ENCODE results near the gene C13orf46. TPM values are rescaled to one million over a fixed set of nuclear protein-coding genes. Genes with fewer than 3 reads are reported as not detected.
"Not testable (repeated sequence)": the region's sequence is repeated elsewhere in the genome, so short reads cannot be mapped to it uniquely, and the experiment has no call there.

The C13orf46 gene
- total RNA-seq, 2 experiments from 2014 or later, result 0.21 TPM; not detected in 1

GRCh38 chr13:113913408-113913807 is 60.5 kb downstream of the C13orf46 start:
- CTCF ChIA-PET (ENCODE audit: unreplicated experiment), result not testable (repeated sequence)

GRCh38 chr13:113912596-113912995 is 61.3 kb downstream of the C13orf46 start:
- H3K36me3 ChIP-seq (ENCODE audit: insufficient read depth, low read length), result no peaks in the 10 kb centered on the region

More at GRCh38 chr13:113913408-113913807, 60.5 kb downstream of the C13orf46 start:
- BruUV-seq (replicated peaks); POLR2A ChIA-PET; H3K9me2 ChIP-seq (ENCODE audit: insufficient read depth, low read length); H3K4me2 ChIP-seq (ENCODE audit: low read length); H3K79me2 ChIP-seq (ENCODE audit: insufficient read depth, low read depth, low read length); intact Hi-C loops (cut with micrococcal nuclease; ENCODE audit: unreplicated experiment); H2AFZ ChIP-seq (ENCODE audit: low read length); H4K20me1 ChIP-seq (ENCODE audit: insufficient read depth, low read length); H3K27ac ChIP-seq (ENCODE audit: low read depth, low read length, poor library complexity, severe bottlenecking); H3K4me3 ChIP-seq (ENCODE audit: low read depth, low read length, poor library complexity, severe bottlenecking); H3K36me3 ChIP-seq (ENCODE audit: insufficient read depth, low read length); DNase-seq (ENCODE audit: low spot score); H3K9me3 ChIP-seq (ENCODE audit: low read length); H3K4me1 ChIP-seq (ENCODE audit: insufficient read depth, low read length, poor library complexity, severe bottlenecking): not testable (repeated sequence)

GRCh38 chr13:113907635-113908617 is 66.0 kb downstream of the C13orf46 start:
- no peak for TF ChIP-seq EZH2phosphoT487 (IDR thresholded peaks at IDR 0.05; ENCODE audit: borderline replicate concordance, low read depth, low read length)
- TF ChIP-seq CTCF (conservative IDR thresholded peaks at IDR 0.05; ENCODE audit: low read length), result no peak
- POLR2A ChIA-PET, result no interaction called here
- H3K36me3 ChIP-seq (ENCODE audit: insufficient read depth, low read length), result no peaks in the 10 kb centered on the region
- no peaks in the 10 kb centered on the region for H3K79me2 ChIP-seq (ENCODE audit: insufficient read depth, low read depth, low read length)
- DNase-seq (ENCODE audit: low spot score), result no peak
- CTCF ChIA-PET (ENCODE audit: unreplicated experiment), result no interaction called here
- no peaks in the 10 kb centered on the region for H4K20me1 ChIP-seq (ENCODE audit: insufficient read depth, low read length)
- no TSS peak for BruUV-seq (replicated peaks)
- intact Hi-C loops (cut with micrococcal nuclease; ENCODE audit: unreplicated experiment), result no loop called here
- no peak overlapping the region for H3K27ac ChIP-seq (ENCODE audit: low read depth, low read length, poor library complexity, severe bottlenecking)
- no peak overlapping the region for H3K4me3 ChIP-seq (ENCODE audit: low read depth, low read length, poor library complexity, severe bottlenecking)
- H3K9me3 ChIP-seq (ENCODE audit: low read length), result no peaks in the 10 kb centered on the region
- H3K4me2 ChIP-seq (ENCODE audit: low read length), result no peak overlapping the region
- no peak overlapping the region for H2AFZ ChIP-seq (ENCODE audit: low read length)
- H3K9me2 ChIP-seq (ENCODE audit: insufficient read depth, low read length), result no peaks in the 10 kb centered on the region
- no peaks in the 10 kb centered on the region for H3K4me1 ChIP-seq (ENCODE audit: insufficient read depth, low read length, poor library complexity, severe bottlenecking)

More at GRCh38 chr13:113912596-113912995, 61.3 kb downstream of the C13orf46 start:
- Histone ChIP-seq H2AFZ (ENCODE audit: low read length) (no peak overlapping the region), H3K9me3 (ENCODE audit: low read length) (no peaks in the 10 kb centered on the region), H3K4me1 (ENCODE audit: insufficient read depth, low read length, poor library complexity, severe bottlenecking) (no peaks in the 10 kb centered on the region), H4K20me1 (ENCODE audit: insufficient read depth, low read length) (no peaks in the 10 kb centered on the region), H3K4me3 (ENCODE audit: low read depth, low read length, poor library complexity, severe bottlenecking) (no peak overlapping the region), H3K27ac (ENCODE audit: low read depth, low read length, poor library complexity, severe bottlenecking) (no peak overlapping the region), H3K9me2 (ENCODE audit: insufficient read depth, low read length) (no peaks in the 10 kb centered on the region), H3K4me2 (ENCODE audit: low read length) (no peak overlapping the region), H3K79me2 (ENCODE audit: insufficient read depth, low read depth, low read length) (no peaks in the 10 kb centered on the region)
- no TSS peak for BruUV-seq (replicated peaks)
- TF ChIP-seq EZH2phosphoT487 (IDR thresholded peaks at IDR 0.05; ENCODE audit: borderline replicate concordance, low read depth, low read length) (no peak), CTCF (conservative IDR thresholded peaks at IDR 0.05; ENCODE audit: low read length) (no peak)
- CTCF ChIA-PET (ENCODE audit: unreplicated experiment), result no interaction called here
- POLR2A ChIA-PET, result no interaction called here
- DNase-seq (ENCODE audit: low spot score), result no peak
- intact Hi-C loops (cut with micrococcal nuclease; ENCODE audit: unreplicated experiment), result no loop called here

Measured in OCI-LY7 (cell line).